K562 (cell line): ENCODE results near the gene RSPH9. TPM values are rescaled to one million over a fixed set of nuclear protein-coding genes. Genes with fewer than 3 reads are reported as not detected.
A peak's percentile ranks its signal among the peaks of the same experiment; 100 is the strongest.

ENCODE experiments used
- ATAC-seq: fragments of 200-7000 bp; cut with Tn5 transposase; 3 replicates; pipeline ENCODE4 v1.9.1; 2020; ENCODE audit warnings: moderate library complexity
- BruUV-seq: library from RNA; stranded (reverse); fragments of 400-500 nt; replicated peaks from 2 replicates; lab custom pipeline; 2021; lab: Mats Ljungman, UMichigan
- CTCF ChIA-PET: fragments of 300-600 bp; formaldehyde crosslinking; extraction: SDS; loops from one replicate; lab custom pipeline; 2021; ENCODE audit warnings: low intra/inter-chr PET ratio; lab: Yijun Ruan, JAX
- POLR2A ChIA-PET: fragments of 300-600, 350-650 bp; sonication (Branson Sonifier 250); formaldehyde crosslinking; extraction: SDS; loops from one replicate; lab custom pipeline; 2021; ENCODE audit warnings: antibody characterized with exemption, inconsistent platforms; lab: Yijun Ruan, JAX
- DNase-seq, 4 experiments: peaks; one replicate each; pipeline versions ENCODE4 v3.0.0 to v3.0.0-alpha.2; 2011 to 2018; ENCODE audit warnings: low spot score in 3 of 4, mixed read lengths in 3 of 4; ENCODE audit errors: extremely low read depth in 1 of 4
- FAIRE-seq: peaks from 2 replicates; lab custom pipeline; 2011; peaks lifted over from hg19 to GRCh38; lab: Jason Lieb, UNC
- H2AFZ ChIP-seq: 2 replicates; pipeline ENCODE4 v1.6.0; 2011; ENCODE audit warnings: low read depth, low read length, control low read depth, inconsistent platforms
- H3K27ac ChIP-seq: fragments of 200-600 bp; 3 replicates; pipeline ENCODE4 v1.8.0; 2011; ENCODE audit warnings: low read depth, mild to moderate bottlenecking, control low read depth, inconsistent platforms, low read length, moderate library complexity, mixed read lengths; ENCODE audit errors: extremely low read depth
- H3K27me3 ChIP-seq, 2 experiments: fragments of 300-600 bp in 1 of 2; 2 replicates in 1 of 2; 3 replicates in 1 of 2; pipeline versions ENCODE4 v1.6.0 to v1.8.0; 2011; ENCODE audit warnings: inconsistent platforms in 2 of 2, low read length in 2 of 2, mild to moderate bottlenecking in 1 of 2, mixed read lengths in 1 of 2, moderate library complexity in 1 of 2; ENCODE audit not compliant: control insufficient read depth in 2 of 2, insufficient read depth in 2 of 2
- H3K36me3 ChIP-seq: fragments of 300-600 bp; 3 replicates; pipeline ENCODE4 v1.8.0; 2011; ENCODE audit warnings: mild to moderate bottlenecking, low read length, inconsistent platforms; ENCODE audit not compliant: control insufficient read depth, insufficient read depth
- H3K4me1 ChIP-seq, 2 experiments: fragments of 200-600 bp in 1 of 2; replicated peaks in 1 of 2; 2 replicates in 1 of 2; 3 replicates in 1 of 2; pipeline versions ENCODE4 v1.5.1 to v1.8.0; 2011; ENCODE audit warnings: inconsistent platforms in 2 of 2, low read length in 2 of 2, mild to moderate bottlenecking in 1 of 2, mixed read lengths in 1 of 2, moderate library complexity in 1 of 2; ENCODE audit not compliant: control insufficient read depth in 2 of 2, insufficient read depth in 2 of 2
- H3K4me2 ChIP-seq: 2 replicates; pipeline ENCODE4 v1.6.1; 2011; ENCODE audit warnings: low read length, control low read depth, inconsistent platforms, mixed read lengths; ENCODE audit not compliant: insufficient read depth
- H3K4me3 ChIP-seq: fragments of 200-600 bp; sonication (generic), shearing (Covaris generic); 2 replicates; pipeline ENCODE4 v1.5.1; 2016; ENCODE audit warnings: control low read depth, inconsistent platforms
- H3K79me2 ChIP-seq: fragments of 200-600 bp; 3 replicates; pipeline ENCODE4 v1.8.0; 2011; ENCODE audit warnings: low read length, inconsistent platforms; ENCODE audit not compliant: control insufficient read depth, insufficient read depth
- H3K9ac ChIP-seq, 2 experiments: 2 replicates each; pipeline versions ENCODE4 v1.6.0 to v1.6.1; 2011; ENCODE audit warnings: low read depth in 2 of 2, low read length in 2 of 2, control low read depth in 1 of 2, inconsistent platforms in 1 of 2, mild to moderate bottlenecking in 1 of 2, mixed read lengths in 1 of 2; ENCODE audit not compliant: insufficient read depth in 1 of 2
- H3K9me1 ChIP-seq: one replicate; pipeline ENCODE4 v1.6.0; 2011; ENCODE audit warnings: inconsistent platforms, mild to moderate bottlenecking, low read length, moderate library complexity; ENCODE audit not compliant: control insufficient read depth, insufficient read depth
- H3K9me3 ChIP-seq: replicated peaks from 2 replicates; pipeline ENCODE4 v1.5.1; 2011; ENCODE audit warnings: low read depth, low read length, inconsistent platforms; ENCODE audit not compliant: control insufficient read depth, insufficient read depth
- H4K20me1 ChIP-seq: replicated peaks from 2 replicates; pipeline ENCODE4 v1.6.1; 2011; ENCODE audit warnings: low read length, inconsistent platforms, mixed read lengths; ENCODE audit not compliant: control insufficient read depth, insufficient read depth
- CREB1 ChIP-seq, 2 experiments: sonication (generic) in 1 of 2; formaldehyde crosslinking in 1 of 2; IDR thresholded peaks; 2 replicates each; pipeline versions ENCODE4 v1.6.1 to v1.8.0; 2012 to 2022; ENCODE audit warnings: inconsistent platforms in 1 of 2, mild to moderate bottlenecking in 1 of 2, missing genetic modification reagents in 1 of 2, moderate library complexity in 1 of 2
- CREBBP ChIP-seq: IDR thresholded peaks from one replicate; pipeline ENCODE4 v1.6.1; 2012; ENCODE audit warnings: low read depth, mild to moderate bottlenecking, control low read depth, inconsistent platforms, low read length
- DLX4 ChIP-seq: fragments of 250-450 bp; sonication (Bioruptor Pico); IDR thresholded peaks from 2 replicates; pipeline ENCODE4 v1.6.1; 2021; ENCODE audit warnings: mild to moderate bottlenecking
- HDAC1 ChIP-seq, 2 experiments: fragments of 450-650 bp; IDR thresholded peaks; 2 replicates each; pipeline ENCODE4 v1.6.1; 2016 to 2017; ENCODE audit warnings: inconsistent platforms in 1 of 2, mild to moderate bottlenecking in 1 of 2, moderate library complexity in 1 of 2
- HDGF ChIP-seq: fragments of 450-650 bp; IDR thresholded peaks from 2 replicates; pipeline ENCODE4 v1.6.1; 2016
- HNRNPUL1 ChIP-seq: fragments of 200-400 bp; formaldehyde crosslinking; IDR thresholded peaks from 2 replicates; pipeline ENCODE4 v1.6.1; 2017; ENCODE audit warnings: low read length
- NKRF ChIP-seq: fragments of 450-650 bp; IDR thresholded peaks from 2 replicates; pipeline ENCODE4 v1.6.1; 2016; ENCODE audit warnings: borderline replicate concordance
- PHTF2 ChIP-seq: fragments of 250-450 bp; sonication (Bioruptor Pico); IDR thresholded peaks from 2 replicates; pipeline ENCODE4 v1.5.0; 2021; ENCODE audit warnings: mild to moderate bottlenecking
- POLR2G ChIP-seq: fragments of 200-400 bp; formaldehyde crosslinking; IDR thresholded peaks from 2 replicates; pipeline ENCODE4 v1.6.1; 2017; ENCODE audit warnings: low read depth, mild to moderate bottlenecking, antibody characterized with exemption, low read length, moderate library complexity
- RBM17 ChIP-seq: fragments of 200-400 bp; formaldehyde crosslinking; IDR thresholded peaks from 2 replicates; pipeline ENCODE4 v1.6.1; 2017; ENCODE audit warnings: low read depth, mild to moderate bottlenecking, low read length, borderline replicate concordance
- TEAD1 ChIP-seq, 2 experiments: fragments of 450-650 bp in 1 of 2; sonication (generic) in 1 of 2; formaldehyde crosslinking; IDR thresholded peaks; 2 replicates each; pipeline versions ENCODE4 v1.4.0 to v1.8.0; 2020 to 2022; ENCODE audit warnings: mild to moderate bottlenecking in 2 of 2, missing genetic modification reagents in 1 of 2
- TRIM28 ChIP-seq: fragments of 450-650 bp; IDR thresholded peaks from 2 replicates; pipeline ENCODE4 v1.6.1; 2017
- U2AF2 ChIP-seq: fragments of 200-400 bp; formaldehyde crosslinking; optimal IDR thresholded peaks from 2 replicates; pipeline ENCODE3; 2017; ENCODE audit warnings: low read depth, mild to moderate bottlenecking, low read length
- ZBTB9 ChIP-seq: fragments of 450-650 bp; formaldehyde crosslinking; IDR thresholded peaks from 2 replicates; pipeline ENCODE4 v1.4.0; 2020; ENCODE audit warnings: mild to moderate bottlenecking, moderate library complexity
- ZNF445 ChIP-seq: fragments of 250-450 bp; sonication (Bioruptor Pico); IDR thresholded peaks from 2 replicates; pipeline ENCODE4 v1.4.0; 2020; ENCODE audit warnings: low read depth, mild to moderate bottlenecking, moderate library complexity
- WGBS: fragments of 100-300 bp; shearing (Covaris generic); methylation state at CpG from one replicate; pipeline ENCODE4 v1.1.6; 2016; ENCODE audit warnings: low coverage, mixed read lengths; ENCODE audit not compliant: insufficient coverage; ENCODE audit errors: missing lambda C conversion rate; 5-methylcytosine and 5-hydroxymethylcytosine counted together
- in situ Hi-C: fragments of 300-500 bp; cut with MboI; formaldehyde crosslinking; loops from 4 replicates; pipeline ENCODE4 v1.15.0; 2018; ENCODE audit warnings: inconsistent platforms, mixed read lengths
- intact Hi-C: fragments of 100-400 bp; cut with micrococcal nuclease; formaldehyde crosslinking; loops from 2 replicates; pipeline ENCODE4 v1.14.2; 2022
- polyA plus RNA-seq, 8 experiments: library from polyadenylated mRNA; depleted of rRNA in 4 of 8; stranded (reverse) in 5 of 8; unstranded in 3 of 8; fragments of >200 nt; fragmentation: Nextera tagmentation in 2 of 8; fragmentation: Illumina TruSeq in 1 of 8; extraction: Ambion mirVana in 2 of 8; extraction: Trizol in 1 of 8; gene quantifications; 2 replicates each; pipeline versions ENCODE4 v1.2.1 to v1.2.3, GENCODE V29; 2011 to 2014; ENCODE audit warnings: inconsistent platforms in 1 of 8, missing spikeins in 1 of 8
- total RNA-seq, 7 experiments: library from RNA; depleted of rRNA in 6 of 7; stranded (reverse); fragments of >200 nt in 6 of 7; fragmentation: Illumina TruSeq in 2 of 7; extraction: Trizol in 2 of 7; gene quantifications; 2 replicates each; pipeline versions ENCODE4 v1.2.1 to v1.2.3, GENCODE V29; 2011 to 2021; ENCODE audit warnings: low replicate concordance in 1 of 7

The RSPH9 gene
- total and polyA plus RNA-seq, 9 of the 15 experiments (the other 6 are each of a cell fraction or from before 2014, with no cell fraction given): 0.05 to 0.60 (median 0.39) TPM; not detected in 6

- H3K36me3 ChIP-seq: peaks cover 71% of the 10 kb centered on the region
- ATAC-seq (no peak), FAIRE-seq (no peak), DNase-seq (peak in 2 of 4 experiments; percentile 43 to 52)
- H3K27me3 ChIP-seq: no peaks in the 10 kb centered on the region; a peak in 1 of 5 replicates
- intact Hi-C loops (loop anchor here (5.0 kb wide), 2 partner anchors 42 to 502 kb away; partner anchors contain the start of genes MRPL14 and TMEM63B), in situ Hi-C loops (no loop called here)
- no peak overlapping the region for H3K4me3 ChIP-seq
- POLR2A ChIA-PET: interaction anchor here (0.7 to 7.9 kb wide), 7 partner anchors 9 to 442 kb away, joined by 3 to 135 read pairs (median 3); no protein-coding TSS in a partner anchor
- peak overlapping the region; percentile 99; the same call in 2 of the 3 replicates for H3K27ac ChIP-seq
- no peak overlapping the region for H2AFZ ChIP-seq
- 0 out of 2 replicates have a peak, but pooled peaks cover 7% of the 10 kb centered on the region for H4K20me1 ChIP-seq
- peaks cover 23 to 30% of the 10 kb centered on the region in 2 experiments for H3K4me1 ChIP-seq
- H3K9me1 ChIP-seq: peaks cover 13% of the 10 kb centered on the region
- CTCF ChIA-PET: no interaction called here
- peak overlapping the region; percentile 69 to 99; a peak in 2 of 4 replicates for H3K9ac ChIP-seq
- peak overlapping the region; percentile 98 for H3K4me2 ChIP-seq
- H3K79me2 ChIP-seq: peaks cover 61% of the 10 kb centered on the region
- no TSS peak for BruUV-seq
- H3K9me3 ChIP-seq: no peaks in the 10 kb centered on the region
- WGBS: 92% methylated on average over 16 of the region's 16 CpGs
- peak; percentile 63 for TF ChIP-seq POLR2G
- TF ChIP-seq ZBTB9 (CRISPR knock-in tag): peak; percentile 40; the same call in 1 of the 2 replicates
- no peak for TF ChIP-seq PHTF2 (CRISPR knock-in tag)
- TF ChIP-seq NKRF: no peak
- no peak for TF ChIP-seq CREBBP
- TF ChIP-seq HDAC1 (IDR thresholded peaks at IDR 0.05): no peak
- TF ChIP-seq HNRNPUL1: no peak
- no peak for TF ChIP-seq TRIM28
- no peak for TF ChIP-seq RBM17
- no peak for TF ChIP-seq HDGF
- TF ChIP-seq CREB1 (IDR thresholded peaks at IDR 0.05): no peak
- TF ChIP-seq CREB1 (CRISPR knock-in tag; IDR thresholded peaks at IDR 0.05): no peak
- peak; percentile 7 to 33; a peak in 1 of 4 replicates for TF ChIP-seq TEAD1 (CRISPR knock-in tag; IDR thresholded peaks at IDR 0.05)
- TF ChIP-seq ZNF445 (CRISPR knock-in tag): no peak
- TF ChIP-seq DLX4 (CRISPR knock-in tag): no peak
- TF ChIP-seq U2AF2: no peak
Measured at GRCh38 chr6:43625393-43625992, 19.3 kb upstream of the RSPH9 start.
